Activated CD8-positive, alpha-beta memory T cell treated with anti-CD3 and anti-CD28 coated beads, Interleukin-2, amount 50 U/mL, for 48 hours (primary cell): ENCODE data around the gene HSPA1A.
A peak's percentile ranks its signal among the peaks of the same experiment; 100 is the strongest.

Source experiments
- DNase-seq: peaks from one replicate; pipeline ENCODE4 v3.0.0-alpha.2; 2020

HSPA1A gene

GRCh38 chr6:31815025-31815838, at the start of gene HSPA1A, which contains the start of gene HSPA1L:
Gene HSPA1A, plus strand, starts transcription at chr6:31815543. Its CDS starts 214 bp downstream, at chr6:31815757.
Gene HSPA1L, minus strand, starts transcription at chr6:31815283. Its CDS starts 3,311 bp downstream, at chr6:31811972.
- DNase-seq, result peak; percentile 83

- no peak for DNase-seq
Observed at GRCh38 chr6:31765559-31765909, 49.8 kb upstream of the HSPA1A start.

GRCh38 chr6:31765910-31766794, 49.2 kb upstream of the HSPA1A start:
- DNase-seq, result no peak

GRCh38 chr6:31767096-31767645, 48.2 kb upstream of the HSPA1A start:
- DNase-seq, result no peak

GRCh38 chr6:31768363-31769257, 46.7 kb upstream of the HSPA1A start:
- no peak for DNase-seq

- DNase-seq, result peak; percentile 93
Observed at GRCh38 chr6:31769684-31770371, 45.5 kb upstream of the HSPA1A start.

- no peak for DNase-seq
Observed at GRCh38 chr6:31770860-31771259, 44.5 kb upstream of the HSPA1A start.

GRCh38 chr6:31771992-31772358, 43.4 kb upstream of the HSPA1A start:
- DNase-seq, result no peak

- DNase-seq, result no peak
Observed at GRCh38 chr6:31775184-31775583, 40.2 kb upstream of the HSPA1A start.

GRCh38 chr6:31775633-31776484, 39.5 kb upstream of the HSPA1A start:
- DNase-seq, result no peak

- DNase-seq, result no peak
Observed at GRCh38 chr6:31776485-31776988, 38.8 kb upstream of the HSPA1A start.

GRCh38 chr6:31776989-31777666, 38.2 kb upstream of the HSPA1A start, which contains the start of gene VWA7:
Gene VWA7, minus strand, starts transcription at chr6:31777328. Its CDS starts 549 bp downstream, at chr6:31776779.
- peak; percentile 89 for DNase-seq

GRCh38 chr6:31777667-31778050, 37.7 kb upstream of the HSPA1A start:
- DNase-seq, result no peak

- DNase-seq, result no peak
Observed at GRCh38 chr6:31778193-31778592, 37.1 kb upstream of the HSPA1A start.

GRCh38 chr6:31778999-31779885, 36.1 kb upstream of the HSPA1A start:
- no peak for DNase-seq

- no peak for DNase-seq
Observed at GRCh38 chr6:31779908-31780307, 35.4 kb upstream of the HSPA1A start.

GRCh38 chr6:31780507-31781243, 34.7 kb upstream of the HSPA1A start:
- DNase-seq, result no peak
